IPS DF 6.9 (cell line): ENCODE results near the gene KLRC2.
"Not testable (repeated sequence)": the region's sequence is repeated elsewhere in the genome, so short reads cannot be mapped to it uniquely, and the experiment has no call there.

Experiments used
- DNase-seq: peaks from one replicate; pipeline ENCODE4 v3.0.0-alpha.2; 2013; ENCODE audit warnings: low read depth, low spot score
- H3K27ac ChIP-seq: one replicate; pipeline ENCODE4 v1.5.1; 2013; ENCODE audit warnings: low read length, control low read depth
- H3K27me3 ChIP-seq: 2 replicates; pipeline ENCODE4 v1.6.1; 2013; ENCODE audit warnings: mild to moderate bottlenecking, low read length; ENCODE audit not compliant: control insufficient read depth, insufficient read depth
- H3K36me3 ChIP-seq: 2 replicates; pipeline ENCODE4 v1.6.1; 2013; ENCODE audit warnings: low read length; ENCODE audit not compliant: control insufficient read depth, insufficient read depth
- H3K4me1 ChIP-seq: 2 replicates; pipeline ENCODE4 v1.6.1; 2013; ENCODE audit warnings: low read length; ENCODE audit not compliant: control insufficient read depth, insufficient read depth
- H3K4me3 ChIP-seq: 2 replicates; pipeline ENCODE4 v1.5.1; 2013; ENCODE audit warnings: mild to moderate bottlenecking, low read length
- H3K9me3 ChIP-seq: 2 replicates; pipeline ENCODE4 v1.6.1; 2013; ENCODE audit warnings: low read length, inconsistent platforms; ENCODE audit not compliant: control insufficient read depth, insufficient read depth
- WGBS: extraction: QIAGEN DNeasy Blood & Tissue Kit; methylation state at CpG from one replicate; pipeline ENCODE4 v1.1.7; 2013; ENCODE audit warnings: mixed read lengths, missing lambda C conversion rate; ENCODE audit not compliant: insufficient read length, insufficient coverage; 5-methylcytosine and 5-hydroxymethylcytosine counted together

The KLRC2 gene

DNA sequence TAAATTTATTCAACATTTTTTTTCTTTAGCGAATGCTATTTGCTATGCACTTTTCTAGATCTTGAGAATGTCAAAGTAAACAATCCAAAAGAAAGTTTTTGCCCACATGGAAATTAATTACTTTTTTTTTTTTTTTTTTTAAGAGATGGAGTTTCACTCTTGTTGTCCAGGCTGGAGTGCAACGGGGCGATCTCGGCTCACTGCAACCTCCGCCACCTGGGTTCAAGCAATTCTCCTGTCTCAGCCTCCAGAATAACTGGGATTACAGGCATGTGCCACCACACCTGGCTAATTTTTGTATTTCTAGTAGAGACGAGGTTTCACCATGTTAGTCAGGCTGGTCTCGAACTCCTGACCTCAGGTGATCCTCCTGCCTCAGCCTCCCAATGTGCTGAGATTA lies 44.8 kb downstream of the KLRC2 start:
- no CpG with 5 or more reads among the region's 7 CpGs for WGBS
- H3K9me3 ChIP-seq, H3K4me1 ChIP-seq, DNase-seq, H3K4me3 ChIP-seq, H3K27ac ChIP-seq, H3K36me3 ChIP-seq, H3K27me3 ChIP-seq: not testable (repeated sequence)

GRCh38 chr12:10389904-10390303 lies 45.9 kb downstream of the KLRC2 start, which contains the start of gene KLRK1:
Gene KLRK1 (minus strand): TSS chr12:10390041. CDS start chr12:10388810, 1,231 bp downstream.
- WGBS, result no CpG with 5 or more reads among the region's 1 CpG
- no peaks in the 10 kb centered on the region for H3K4me1 ChIP-seq
- H3K27me3 ChIP-seq, result no peaks in the 10 kb centered on the region
- H3K9me3 ChIP-seq, result no peaks in the 10 kb centered on the region
- H3K27ac ChIP-seq, result no peak within 1 kb of the TSS
- no peaks in the 10 kb centered on the region for H3K36me3 ChIP-seq
- DNase-seq, result no peak
- no peak within 1 kb of the TSS for H3K4me3 ChIP-seq

GRCh38 chr12:10388624-10389413 lies 47.0 kb downstream of the KLRC2 start:
- no peak for DNase-seq
- Histone ChIP-seq H3K27me3 (no peaks in the 10 kb centered on the region), H3K4me3 (no peak overlapping the region), H3K27ac (no peak overlapping the region), H3K4me1 (no peaks in the 10 kb centered on the region), H3K9me3 (no peaks in the 10 kb centered on the region), H3K36me3 (no peaks in the 10 kb centered on the region)
- whole genome bisulfite sequencing, result 100% methylated on average over 2 of the region's 9 CpGs

DNA sequence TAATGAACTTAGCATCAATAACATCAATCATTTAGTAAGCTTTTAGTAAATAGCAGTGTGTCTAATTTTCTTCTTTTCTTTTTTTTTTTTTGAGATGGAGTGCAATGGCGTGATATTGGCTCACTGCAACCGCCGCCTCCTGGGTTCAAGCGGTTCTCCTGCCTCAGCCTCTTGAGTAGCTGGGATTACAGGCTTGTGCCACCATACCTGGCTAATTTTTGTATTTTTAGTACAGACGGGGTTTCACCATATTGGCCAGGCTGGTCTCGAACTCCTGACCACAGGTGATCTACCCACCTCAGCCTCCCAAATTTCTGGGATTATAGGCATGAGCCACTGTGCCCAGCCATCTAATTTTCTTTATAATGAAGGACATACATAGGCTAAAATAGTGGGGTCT lies 48.3 kb downstream of the KLRC2 start:
- not testable (repeated sequence) for H3K36me3 ChIP-seq, H3K27me3 ChIP-seq, H3K4me1 ChIP-seq, H3K9me3 ChIP-seq, H3K4me3 ChIP-seq, H3K27ac ChIP-seq, DNase-seq
- no CpG with 5 or more reads among the region's 6 CpGs for WGBS

DNA sequence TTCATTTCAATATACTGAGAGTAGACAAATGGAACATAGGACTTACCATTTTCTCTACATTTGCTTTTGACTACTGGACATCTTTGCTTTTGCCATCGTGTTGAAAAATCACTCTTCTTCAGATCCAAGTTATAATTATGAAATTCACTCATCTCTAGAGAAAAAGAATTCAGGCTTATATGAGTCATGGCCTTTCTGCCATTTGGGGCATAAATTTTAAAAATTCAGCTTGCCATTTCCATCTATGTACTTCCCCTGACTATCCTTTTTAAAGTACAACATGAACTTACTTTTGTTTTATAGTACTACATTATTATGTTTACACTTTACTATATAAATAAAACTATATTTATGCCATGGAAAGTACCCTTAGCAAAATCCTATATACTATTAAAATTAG lies 49.0 kb downstream of the KLRC2 start:
- no CpG with 5 or more reads among the region's 1 CpG for WGBS
- Histone ChIP-seq H3K4me1 (no peaks in the 10 kb centered on the region), H3K36me3 (no peaks in the 10 kb centered on the region)

GRCh38 chr12:10385166-10385613 lies 50.6 kb downstream of the KLRC2 start:
- no peaks in the 10 kb centered on the region for H3K4me1 ChIP-seq
- WGBS, result no CpG with 5 or more reads among the region's 2 CpGs
- H3K36me3 ChIP-seq, result no peaks in the 10 kb centered on the region
- no peak overlapping the region for H3K27ac ChIP-seq
- H3K4me3 ChIP-seq, result no peak overlapping the region
- no peak for DNase-seq
- no peaks in the 10 kb centered on the region for H3K9me3 ChIP-seq
- no peaks in the 10 kb centered on the region for H3K27me3 ChIP-seq

More for the DNA sequence above, 49.0 kb downstream of the KLRC2 start:
- Histone ChIP-seq H3K9me3 (no peaks in the 10 kb centered on the region), H3K27ac (no peak overlapping the region), H3K4me3 (no peak overlapping the region), H3K27me3 (no peaks in the 10 kb centered on the region)
- no peak for DNase-seq

DNA sequence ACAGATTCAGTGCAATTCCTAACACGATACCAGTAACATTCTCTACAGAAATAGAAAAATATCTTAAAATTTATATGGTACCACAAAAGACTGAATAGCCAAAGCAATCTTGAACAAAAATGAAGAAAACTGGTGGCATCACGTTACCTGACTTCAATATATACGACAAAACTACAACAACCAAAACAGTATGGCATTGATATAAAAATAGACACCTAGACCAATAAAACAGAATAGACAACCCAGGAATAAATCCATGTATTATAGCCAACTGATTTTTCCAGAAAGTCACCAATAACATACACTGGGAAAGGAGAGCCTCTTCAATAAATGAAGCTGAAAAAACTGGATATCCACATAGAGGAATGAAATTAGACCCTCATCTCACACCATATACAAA lies 51.6 kb downstream of the KLRC2 start:
- Histone ChIP-seq H3K9me3 (no peaks in the 10 kb centered on the region), H3K4me1 (no peaks in the 10 kb centered on the region), H3K36me3 (no peaks in the 10 kb centered on the region), H3K27me3 (no peaks in the 10 kb centered on the region), H3K4me3 (no peak overlapping the region), H3K27ac (no peak overlapping the region)
- no CpG with 5 or more reads among the region's 3 CpGs for WGBS
- DNase-seq, result no peak

DNA sequence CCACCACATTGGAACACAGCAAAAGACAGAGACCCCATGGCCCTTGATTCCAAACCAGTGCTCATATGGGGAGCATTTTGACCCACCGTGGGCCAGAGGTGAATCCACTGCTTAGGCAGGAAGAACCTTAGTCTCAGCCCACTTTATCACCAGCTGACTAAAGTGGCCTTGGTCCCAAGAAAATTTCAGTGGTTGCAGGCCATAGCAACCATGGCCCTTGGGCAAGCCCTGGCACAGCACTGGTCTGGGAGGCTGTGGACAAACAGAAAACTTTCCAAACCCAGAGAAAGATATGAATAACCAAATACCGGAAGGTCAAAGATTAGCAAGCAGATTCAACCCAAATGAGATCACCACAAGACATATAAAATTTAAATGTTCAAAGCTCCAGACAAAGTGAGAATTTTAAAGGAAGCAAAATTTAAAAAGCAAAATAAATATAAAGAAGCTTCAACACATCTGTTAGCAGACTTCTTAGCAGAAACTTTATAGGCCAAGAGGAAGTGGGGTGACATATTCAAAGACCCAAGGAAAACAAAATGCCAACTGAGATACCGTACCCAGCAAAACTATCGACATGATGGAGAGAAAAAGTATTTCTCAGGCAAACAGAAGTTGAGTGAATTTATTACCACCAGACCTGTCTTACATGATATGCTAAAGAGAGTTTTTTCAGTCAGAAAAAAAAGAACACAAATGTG lies 53.7 kb downstream of the KLRC2 start:
- H3K27ac ChIP-seq, result no peak overlapping the region
- H3K9me3 ChIP-seq, result no peaks in the 10 kb centered on the region
- no peak for DNase-seq
- H3K27me3 ChIP-seq, result no peaks in the 10 kb centered on the region
- no peaks in the 10 kb centered on the region for H3K36me3 ChIP-seq
- WGBS, result no CpG with 5 or more reads among the region's 4 CpGs
- no peaks in the 10 kb centered on the region for H3K4me1 ChIP-seq
- no peak overlapping the region for H3K4me3 ChIP-seq
